ENCODE data around the gene KLC3.
"Not testable (repeated sequence)": the region's sequence is repeated elsewhere in the genome, so short reads cannot be mapped to it uniquely, and the experiment has no call there.

The KLC3 gene

DNA sequence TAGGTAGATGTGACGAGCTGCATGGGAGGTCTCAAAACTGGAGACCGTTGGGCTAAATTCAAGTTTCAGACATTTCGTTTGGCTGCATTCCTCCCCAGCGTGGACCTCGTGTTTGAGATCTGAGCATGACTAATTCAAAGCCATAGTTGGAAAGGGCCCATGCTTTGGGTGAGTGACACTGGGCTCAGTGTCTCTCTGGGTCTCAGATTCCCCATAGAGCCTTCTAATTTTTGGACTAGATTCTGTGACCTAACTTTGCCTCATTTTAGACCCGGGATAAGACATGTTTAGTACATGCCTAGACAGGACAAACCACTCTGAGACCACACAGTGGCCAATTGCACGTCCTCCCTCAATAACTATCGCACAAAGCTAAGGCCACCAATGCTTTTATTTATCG, 34.5 kb upstream of the KLC3 start:
- TF ChIP-seq CTCF (IDR thresholded peaks at IDR 0.05; ENCODE audit: extremely low read depth, missing control alignments), result no peak
- no peak for DNase-seq (ENCODE audit: low spot score)

DNA sequence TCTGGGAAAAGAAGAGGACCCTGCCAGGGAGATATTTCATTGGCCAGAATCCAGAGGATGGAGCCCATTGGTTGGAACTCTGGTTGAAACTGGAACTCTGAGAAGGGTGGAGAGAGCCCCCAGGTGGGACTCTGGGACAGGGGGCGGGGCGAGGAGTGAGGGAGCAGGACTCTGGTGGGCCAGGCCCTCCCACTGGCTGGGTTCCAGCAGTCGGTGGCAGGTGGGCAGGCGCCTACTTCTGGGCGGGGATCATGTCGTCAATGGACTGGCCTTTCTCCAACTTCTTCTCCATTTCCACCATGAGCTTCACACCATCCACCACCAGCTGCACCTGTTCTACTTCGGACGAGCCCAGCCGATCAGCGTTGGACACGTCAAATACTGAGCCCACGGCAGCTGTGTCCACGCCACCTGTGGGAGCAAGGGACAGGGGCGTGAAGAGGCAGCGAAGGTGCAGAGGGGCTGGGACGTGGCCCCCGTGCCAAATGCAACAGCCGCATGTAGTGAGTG, 34.0 kb upstream of the KLC3 start:
- no peak for DNase-seq (ENCODE audit: low spot score)
- TF ChIP-seq CTCF (IDR thresholded peaks at IDR 0.05; ENCODE audit: extremely low read depth, missing control alignments), result no peak

- no peak for DNase-seq (ENCODE audit: low spot score)
- no peak for TF ChIP-seq CTCF (IDR thresholded peaks at IDR 0.05; ENCODE audit: extremely low read depth, missing control alignments)
Observed at GRCh38 chr19:45307361-45307760, 33.2 kb upstream of the KLC3 start.

DNA sequence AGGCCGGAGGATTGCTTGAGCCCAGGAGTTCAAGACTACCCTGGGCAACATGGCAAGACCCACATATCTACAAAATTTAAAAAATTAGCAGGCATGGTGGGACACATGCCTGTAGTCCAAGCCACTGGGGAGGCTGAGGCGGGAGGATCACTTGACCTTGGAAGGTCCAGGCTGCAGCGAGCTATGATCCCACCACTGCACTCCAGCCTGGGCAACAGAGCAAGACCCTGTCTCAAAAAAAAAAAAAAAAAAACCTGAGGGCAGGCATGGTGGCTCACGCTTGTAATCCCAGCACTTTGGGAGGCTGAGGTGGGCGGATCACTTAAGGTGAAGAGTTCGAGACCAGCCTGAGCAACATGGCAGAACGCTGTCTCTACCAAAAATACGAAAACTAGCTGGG, 31.2 kb upstream of the KLC3 start:
- DNase-seq (ENCODE audit: low spot score), result not testable (repeated sequence)

- no peak for TF ChIP-seq CTCF (IDR thresholded peaks at IDR 0.05; ENCODE audit: extremely low read depth, missing control alignments)
- DNase-seq (ENCODE audit: low spot score), result no peak
Observed at GRCh38 chr19:45311621-45312020, 28.9 kb upstream of the KLC3 start.

- not testable (repeated sequence) for DNase-seq (ENCODE audit: low spot score)
Observed at GRCh38 chr19:45312285-45312684, 28.3 kb upstream of the KLC3 start.

DNA sequence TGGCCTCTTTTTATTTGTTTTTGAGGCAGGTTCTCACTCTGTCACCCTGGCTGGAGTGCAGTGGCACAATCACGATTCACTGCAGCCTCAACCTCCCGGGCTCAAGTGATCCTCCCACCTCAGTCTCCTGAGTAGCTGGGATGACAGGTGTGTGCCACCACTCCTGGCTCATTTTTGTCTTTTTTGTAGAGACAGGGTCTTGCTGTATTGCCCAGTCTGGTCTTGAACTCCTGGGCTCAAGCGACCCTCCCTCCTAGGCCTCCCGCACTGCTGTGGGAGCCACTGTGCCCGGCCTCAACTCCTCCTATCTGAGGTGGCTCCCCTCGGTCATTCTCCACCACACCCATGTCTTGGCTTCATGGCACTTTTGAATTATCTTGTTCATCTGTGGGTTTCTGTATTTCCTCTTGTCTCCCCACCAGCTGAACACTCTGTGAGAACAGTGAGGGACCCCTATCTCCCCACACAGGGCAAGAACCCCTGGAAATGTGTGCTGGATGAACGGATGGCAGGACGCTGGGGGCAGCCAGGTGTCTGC, 25.8 kb upstream of the KLC3 start:
- no peak for DNase-seq (ENCODE audit: low spot score)
- TF ChIP-seq CTCF (IDR thresholded peaks at IDR 0.05; ENCODE audit: extremely low read depth, missing control alignments), result no peak

DNA sequence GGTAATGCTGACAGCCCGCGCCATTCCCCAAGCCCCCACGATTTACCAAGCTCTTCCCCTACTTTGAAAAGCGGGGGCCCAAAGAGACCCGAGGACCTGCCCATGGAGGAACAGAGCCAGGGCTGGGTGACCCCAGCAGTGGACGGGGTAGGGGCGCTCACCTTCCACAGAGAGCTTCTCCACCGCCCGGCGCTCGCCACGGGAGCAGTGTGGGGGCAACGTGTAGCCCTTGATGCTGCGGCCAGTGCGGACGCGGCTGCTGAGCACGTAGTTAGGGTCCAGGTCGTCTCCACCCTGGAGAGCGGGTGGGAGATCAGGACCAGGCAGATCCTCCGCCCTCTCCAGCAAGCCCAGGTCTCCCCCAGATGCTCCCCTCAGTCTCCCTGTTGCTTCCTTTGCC, 25.2 kb upstream of the KLC3 start:
- TF ChIP-seq CTCF (IDR thresholded peaks at IDR 0.05; ENCODE audit: extremely low read depth, missing control alignments), result no peak
- DNase-seq (ENCODE audit: low spot score), result no peak

Data from GM20000 (cell line).